Measurements from ENCODE around the gene TUBE1. TPM values are rescaled to one million over a fixed set of nuclear protein-coding genes. Genes with fewer than 3 reads are reported as not detected.
"Not testable (repeated sequence)": the region's sequence is repeated elsewhere in the genome, so short reads cannot be mapped to it uniquely, and the experiment has no call there.

The TUBE1 gene
- total RNA-seq (2014; rRNA removed; shearing (Covaris generic); ENCODE audit: low replicate concordance), result 18.8 and 31.7 TPM in 2 replicates

DNA sequence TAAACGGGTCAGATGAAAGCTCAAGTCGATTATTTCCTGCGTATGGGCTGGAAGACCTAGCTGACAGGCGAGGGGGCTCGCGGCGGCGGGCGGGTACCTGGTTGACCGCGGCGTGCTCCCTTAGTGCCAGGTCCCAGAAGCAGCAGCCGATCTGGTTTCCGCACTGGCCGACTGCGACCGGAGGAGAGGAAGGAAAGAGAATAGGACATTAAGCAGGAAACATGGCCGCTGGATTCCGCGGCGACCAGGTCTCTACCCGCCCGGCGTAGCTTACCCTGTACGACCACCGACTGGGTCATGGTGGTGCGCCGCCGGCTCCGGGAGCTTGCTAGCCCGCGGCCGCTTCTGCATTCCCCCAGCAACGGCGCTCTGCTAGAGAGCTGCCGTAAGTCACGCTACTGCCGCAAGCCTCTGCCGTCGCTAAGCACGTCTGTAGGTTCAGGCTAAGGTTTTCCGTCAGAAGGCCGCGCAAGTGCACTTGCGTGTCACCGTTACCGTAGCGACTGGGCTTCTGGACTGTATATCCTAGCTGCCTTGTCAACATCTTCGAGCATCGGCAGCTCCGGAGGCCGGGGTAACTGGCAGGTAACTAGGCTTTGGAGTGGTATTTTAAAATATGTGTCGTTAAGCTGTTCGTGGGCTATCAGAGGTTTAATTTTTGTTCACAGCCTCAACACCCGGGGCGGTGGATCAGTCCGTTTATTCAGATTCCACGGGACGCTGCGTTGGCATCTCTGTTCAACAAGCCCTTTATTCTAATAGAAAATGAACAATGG lies at the start of gene TUBE1, which contains the start of gene FAM229B:
Gene TUBE1 (minus strand): TSS at position 347 of the 776 bp plus-strand sequence. CDS start 48 bp downstream, at position 299.
Gene FAM229B (plus strand): TSS at position 456 of the 776 bp plus-strand sequence. CDS start 11,693 bp downstream, outside the sequence.
- DNase-seq (ENCODE audit: low read depth), result peak; percentile 84
- in situ Hi-C loops (cut with HindIII; ENCODE audit: low pct_unique_long_range_greater_than_20kb, low sequenced_read_pairs), result no loop called here

GRCh38 chr6:112130878-112131277 lies 43.6 kb upstream of the TUBE1 start:
- in situ Hi-C loops (cut with HindIII; ENCODE audit: low pct_unique_long_range_greater_than_20kb, low sequenced_read_pairs), result no loop called here
- DNase-seq (ENCODE audit: low read depth), result no peak

- no peak for DNase-seq (ENCODE audit: low read depth)
- in situ Hi-C loops (cut with HindIII; ENCODE audit: low pct_unique_long_range_greater_than_20kb, low sequenced_read_pairs), result no loop called here
Observed at GRCh38 chr6:112128208-112128607, 40.9 kb upstream of the TUBE1 start.

DNA sequence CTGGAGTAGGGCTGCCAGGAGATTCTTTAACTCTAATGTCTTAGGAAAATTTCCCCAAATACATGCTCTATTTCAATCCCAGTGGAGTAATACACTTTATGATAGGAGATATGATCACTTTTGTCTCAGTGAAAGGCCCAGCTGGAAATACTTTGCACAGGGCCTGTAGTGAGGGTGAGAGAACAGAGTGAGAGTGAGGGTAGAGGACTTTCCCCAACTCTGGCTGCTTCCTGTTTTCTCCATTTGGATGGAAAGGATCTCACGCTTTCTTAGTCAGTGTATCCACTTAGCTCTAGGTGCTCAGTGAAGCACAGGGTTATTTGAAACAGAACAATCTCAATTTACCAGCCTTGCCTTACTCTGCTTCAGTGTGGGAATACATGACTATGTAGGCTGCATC lies 36.7 kb upstream of the TUBE1 start:
- in situ Hi-C loops (cut with HindIII; ENCODE audit: low pct_unique_long_range_greater_than_20kb, low sequenced_read_pairs), result no loop called here
- DNase-seq (ENCODE audit: low read depth), result no peak

- DNase-seq (ENCODE audit: low read depth), result no peak
- in situ Hi-C loops (cut with HindIII; ENCODE audit: low pct_unique_long_range_greater_than_20kb, low sequenced_read_pairs), result no loop called here
Observed at GRCh38 chr6:112122756-112123155, 35.5 kb upstream of the TUBE1 start.

DNA sequence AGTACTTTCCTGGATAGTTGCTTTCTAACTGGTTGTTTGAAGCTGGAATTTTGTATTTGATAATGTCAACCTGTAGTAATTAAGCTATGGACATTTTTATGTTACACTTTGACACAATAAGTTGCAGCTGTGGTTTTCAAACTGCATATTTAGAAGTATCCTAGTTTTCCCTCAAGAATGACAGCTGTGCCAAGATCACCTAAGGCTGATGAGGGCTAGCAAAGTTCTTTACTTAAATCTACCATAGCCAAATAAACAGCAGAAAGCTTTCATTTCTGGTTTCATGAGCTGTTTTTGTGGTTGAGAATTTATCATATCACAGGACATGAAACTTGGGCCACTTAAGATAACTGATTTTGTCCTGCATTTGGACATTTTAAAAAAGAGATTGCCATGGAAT lies 30.8 kb upstream of the TUBE1 start:
- in situ Hi-C loops (cut with HindIII; ENCODE audit: low pct_unique_long_range_greater_than_20kb, low sequenced_read_pairs), result no loop called here
- no peak for DNase-seq (ENCODE audit: low read depth)

- DNase-seq (ENCODE audit: low read depth), result peak; percentile 1
- in situ Hi-C loops (cut with HindIII; ENCODE audit: low pct_unique_long_range_greater_than_20kb, low sequenced_read_pairs), result no loop called here
Observed at GRCh38 chr6:112117554-112117953, 30.3 kb upstream of the TUBE1 start.

- in situ Hi-C loops (cut with HindIII; ENCODE audit: low pct_unique_long_range_greater_than_20kb, low sequenced_read_pairs), result no loop called here
- DNase-seq (ENCODE audit: low read depth), result no peak
Observed at GRCh38 chr6:112116221-112116620, 28.9 kb upstream of the TUBE1 start.

DNA sequence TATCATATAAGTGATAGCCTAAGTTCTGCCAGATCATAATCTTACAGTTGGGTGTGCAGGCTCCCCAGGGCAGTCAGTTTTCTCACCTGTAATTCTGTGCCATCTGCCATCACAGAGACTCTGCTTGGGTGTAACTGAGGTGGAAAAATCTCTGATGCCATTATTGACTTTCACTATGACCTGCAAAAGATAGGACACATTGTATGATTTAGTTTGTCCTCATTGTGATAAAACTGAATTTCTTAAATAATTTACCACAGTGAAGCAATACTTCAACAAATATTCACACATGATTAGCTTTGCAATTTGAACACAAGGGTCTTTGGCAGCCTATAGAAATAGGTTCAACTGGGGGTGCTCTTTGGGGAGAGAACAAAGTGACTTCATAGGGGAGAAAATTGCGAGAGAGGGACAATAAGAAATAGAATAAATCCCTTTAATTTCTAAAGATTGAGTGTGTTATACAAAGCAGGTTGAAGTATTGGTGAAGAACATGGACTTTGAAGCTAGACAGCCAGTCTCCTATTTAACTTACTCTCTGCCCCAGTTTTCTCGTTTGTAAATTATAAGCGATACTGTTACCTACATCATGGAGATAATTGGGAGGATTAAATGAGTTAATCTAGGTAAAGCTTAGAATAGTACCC lies 27.4 kb upstream of the TUBE1 start:
- DNase-seq (ENCODE audit: low read depth), result no peak
- in situ Hi-C loops (cut with HindIII; ENCODE audit: low pct_unique_long_range_greater_than_20kb, low sequenced_read_pairs), result no loop called here

- in situ Hi-C loops (cut with HindIII; ENCODE audit: low pct_unique_long_range_greater_than_20kb, low sequenced_read_pairs), result no loop called here
Observed at GRCh38 chr6:112113918-112114317, 26.6 kb upstream of the TUBE1 start.

GRCh38 chr6:112113431-112113830 lies 26.1 kb upstream of the TUBE1 start:
- in situ Hi-C loops (cut with HindIII; ENCODE audit: low pct_unique_long_range_greater_than_20kb, low sequenced_read_pairs), result no loop called here
- no peak for DNase-seq (ENCODE audit: low read depth)

More at GRCh38 chr6:112113918-112114317, 26.6 kb upstream of the TUBE1 start:
- no peak for DNase-seq (ENCODE audit: low read depth)

GRCh38 chr6:112109262-112109661 lies 22.0 kb upstream of the TUBE1 start:
- in situ Hi-C loops (cut with HindIII; ENCODE audit: low pct_unique_long_range_greater_than_20kb, low sequenced_read_pairs), result no loop called here

DNA sequence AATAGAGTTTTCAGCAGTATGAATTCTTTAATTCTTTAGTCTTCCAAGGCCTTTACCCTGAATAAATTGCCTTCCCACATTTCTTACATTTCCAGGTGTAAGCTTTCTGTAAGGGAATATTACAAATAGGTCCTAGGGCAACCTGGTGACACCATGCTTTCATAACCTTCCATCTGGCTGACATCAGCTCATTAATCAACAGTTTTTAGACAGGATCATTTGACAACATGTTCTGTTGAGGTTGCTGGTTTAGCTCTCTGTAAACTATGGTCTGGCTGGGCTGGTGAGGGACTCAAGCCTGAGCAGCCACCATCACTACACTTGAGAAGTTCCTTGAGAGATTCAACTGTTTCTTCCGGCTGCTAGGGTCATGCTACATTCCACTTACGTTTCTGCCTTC lies 19.3 kb upstream of the TUBE1 start:
- in situ Hi-C loops (cut with HindIII; ENCODE audit: low pct_unique_long_range_greater_than_20kb, low sequenced_read_pairs), result no loop called here
- no peak for DNase-seq (ENCODE audit: low read depth)

More at GRCh38 chr6:112109262-112109661, 22.0 kb upstream of the TUBE1 start:
- DNase-seq (ENCODE audit: low read depth), result no peak

GRCh38 chr6:112106026-112106425 lies 18.7 kb upstream of the TUBE1 start:
- in situ Hi-C loops (cut with HindIII; ENCODE audit: low pct_unique_long_range_greater_than_20kb, low sequenced_read_pairs), result not testable (repeated sequence)

DNA sequence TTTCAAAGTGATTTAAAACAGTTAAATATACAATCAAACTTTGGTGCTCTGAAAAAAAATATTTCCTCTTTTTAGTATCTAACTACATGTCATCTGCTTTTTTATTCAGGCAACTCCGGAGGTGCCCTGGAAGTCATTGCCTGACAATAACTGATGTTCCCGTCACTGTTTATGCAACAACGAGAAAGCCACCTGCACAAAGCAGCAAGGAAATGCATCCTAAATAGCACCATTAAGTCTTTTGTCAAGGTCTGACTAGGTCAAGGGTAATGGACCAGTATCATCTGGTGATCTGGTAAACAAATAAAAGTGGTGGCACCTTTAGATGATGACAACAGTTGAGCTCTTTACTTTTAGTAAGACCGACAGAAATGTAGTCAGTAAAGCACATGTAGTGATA lies 13.3 kb upstream of the TUBE1 start:
- no peak for DNase-seq (ENCODE audit: low read depth)
- in situ Hi-C loops (cut with HindIII; ENCODE audit: low pct_unique_long_range_greater_than_20kb, low sequenced_read_pairs), result no loop called here

More at GRCh38 chr6:112106026-112106425, 18.7 kb upstream of the TUBE1 start:
- not testable (repeated sequence) for DNase-seq (ENCODE audit: low read depth)

DNA sequence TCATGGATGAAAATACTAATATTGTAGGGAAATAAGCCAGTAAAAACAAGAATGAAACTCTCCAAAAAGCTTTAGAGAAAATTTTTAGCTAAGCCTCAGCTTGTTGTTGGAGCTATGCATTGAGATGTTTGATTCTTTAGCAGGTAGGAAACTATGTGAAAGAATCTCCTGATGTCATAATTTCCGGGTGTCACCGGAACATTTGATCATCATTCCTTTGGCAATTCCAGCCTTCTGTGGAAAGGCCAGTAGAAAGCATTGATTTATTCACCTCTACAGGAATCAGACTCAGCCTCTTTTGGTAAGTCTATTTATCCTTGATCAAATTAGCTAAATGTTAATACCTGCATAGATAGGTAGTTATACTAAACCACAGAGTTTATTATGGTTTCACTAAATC lies 9.6 kb upstream of the TUBE1 start:
- in situ Hi-C loops (cut with HindIII; ENCODE audit: low pct_unique_long_range_greater_than_20kb, low sequenced_read_pairs), result no loop called here
- no peak for DNase-seq (ENCODE audit: low read depth)

- DNase-seq (ENCODE audit: low read depth), result no peak
- in situ Hi-C loops (cut with HindIII; ENCODE audit: low pct_unique_long_range_greater_than_20kb, low sequenced_read_pairs), result no loop called here
Observed at GRCh38 chr6:112087916-112088315, 634 bp upstream of the TUBE1 start.

GRCh38 chr6:112086744-112087135 lies 542 bp downstream of the TUBE1 start:
- in situ Hi-C loops (cut with HindIII; ENCODE audit: low pct_unique_long_range_greater_than_20kb, low sequenced_read_pairs), result no loop called here

DNA sequence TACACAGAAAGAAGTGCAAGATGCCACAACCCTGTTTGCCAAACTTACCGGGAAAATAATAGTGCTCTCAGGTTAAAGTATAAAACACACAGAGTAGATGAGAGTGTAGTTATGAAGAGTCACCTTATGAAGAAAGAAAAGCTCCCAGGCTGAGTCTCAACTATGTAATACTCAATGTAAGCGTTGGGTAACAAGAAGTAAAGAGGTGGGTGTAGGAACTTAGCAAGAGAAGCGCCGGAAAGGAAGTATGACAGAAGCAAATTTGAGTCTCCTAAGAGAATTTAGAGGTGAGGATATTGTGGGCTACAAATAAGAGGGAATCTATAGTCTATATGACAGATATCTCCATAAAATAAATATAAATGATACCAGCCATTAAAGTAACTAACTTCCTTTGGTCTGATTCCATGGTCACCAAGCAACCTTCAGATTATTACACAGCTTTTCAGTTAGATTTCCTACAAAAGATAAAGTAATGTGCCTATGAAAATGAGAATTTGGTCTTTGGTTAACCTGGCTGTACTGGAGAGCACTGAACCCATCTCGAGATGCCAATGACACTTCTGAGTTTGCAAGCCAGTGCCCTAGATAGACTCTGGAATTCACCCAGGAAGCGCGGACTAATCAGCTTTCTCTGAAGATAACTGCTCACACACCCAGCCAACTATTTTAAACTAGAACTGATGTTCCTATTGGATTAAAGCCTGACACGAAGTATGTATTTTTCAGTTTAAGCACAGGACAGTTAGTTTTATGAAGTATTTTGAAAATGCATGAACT lies 1.8 kb downstream of the TUBE1 start:
- in situ Hi-C loops (cut with HindIII; ENCODE audit: low pct_unique_long_range_greater_than_20kb, low sequenced_read_pairs), result no loop called here
- DNase-seq (ENCODE audit: low read depth), result no peak

More at GRCh38 chr6:112086744-112087135, 542 bp downstream of the TUBE1 start:
- peak; percentile 38 for DNase-seq (ENCODE audit: low read depth)

Data from Caki2 (cell line).